Neutrophil (primary cell): ENCODE measurements around the gene RPLP1.
A peak's percentile ranks its signal among the peaks of the same experiment; 100 is the strongest.

Experiments used
- H3K27ac ChIP-seq: fragments of 200-600 bp; sonication (generic); 2 replicates; pipeline ENCODE4 v1.5.1; 2016; ENCODE audit warnings: mild to moderate bottlenecking, moderate library complexity
- H3K27me3 ChIP-seq: fragments of 200-600 bp; sonication (generic); 2 replicates; pipeline ENCODE4 v1.6.0; 2016; ENCODE audit warnings: mild to moderate bottlenecking
- H3K36me3 ChIP-seq: fragments of 200-600 bp; sonication (generic); 2 replicates; pipeline ENCODE4 v1.5.1; 2017
- H3K4me1 ChIP-seq, 2 experiments: fragments of 200-600 bp in 1 of 2; sonication (generic) in 1 of 2; 1 replicate in 1 of 2; 2 replicates in 1 of 2; pipeline versions ENCODE4 v1.5.1 to v1.6.1; 2013 to 2016; ENCODE audit warnings: low read depth in 1 of 2, low read length in 1 of 2, mild to moderate bottlenecking in 1 of 2, moderate library complexity in 1 of 2; ENCODE audit not compliant: control insufficient read depth in 1 of 2, insufficient read depth in 1 of 2
- H3K4me3 ChIP-seq, 2 experiments: fragments of 200-600 bp in 1 of 2; sonication (generic) in 1 of 2; 1 replicate in 1 of 2; 2 replicates in 1 of 2; pipeline ENCODE4 v1.5.1; 2013 to 2016; ENCODE audit warnings: low read depth in 1 of 2, low read length in 1 of 2, mild to moderate bottlenecking in 1 of 2, moderate library complexity in 1 of 2
- H3K9me3 ChIP-seq: fragments of 200-600 bp; sonication (generic); 2 replicates; pipeline ENCODE4 v1.5.1; 2016
- CTCF ChIP-seq: fragments of 200-600 bp; sonication (generic); IDR thresholded peaks from 2 replicates; pipeline ENCODE4 v1.5.1; 2016; ENCODE audit warnings: antibody characterized with exemption

Gene RPLP1

GRCh38 chr15:69452692-69453521, at the start of gene RPLP1:
Gene RPLP1 (plus strand): TSS chr15:69452818. CDS start chr15:69452949, 131 bp downstream.
- peak within 1 kb of the TSS; percentile 89 for H3K27ac ChIP-seq
- H3K4me3 ChIP-seq = peak within 1 kb of the TSS; percentile 81 to 98
- H3K27me3 ChIP-seq = no peaks in the 10 kb centered on the region
- H3K4me1 ChIP-seq = peaks cover 31 to 34% of the 10 kb centered on the region in 2 experiments
- H3K9me3 ChIP-seq = no peaks in the 10 kb centered on the region
- TF ChIP-seq CTCF = peak; percentile 40
- H3K36me3 ChIP-seq = peaks cover 14% of the 10 kb centered on the region

GRCh38 chr15:69403594-69403993, 49.0 kb upstream of the RPLP1 start:
- Histone ChIP-seq H3K27me3 (no peaks in the 10 kb centered on the region), H3K36me3 (no peaks in the 10 kb centered on the region), H3K4me1 (no peaks in the 10 kb centered on the region), H3K9me3 (no peaks in the 10 kb centered on the region), H3K4me3 (no peak overlapping the region), H3K27ac (no peak overlapping the region)
- TF ChIP-seq CTCF = no peak

GRCh38 chr15:69405110-69405509, 47.5 kb upstream of the RPLP1 start:
- Histone ChIP-seq H3K27ac (no peak overlapping the region), H3K9me3 (no peaks in the 10 kb centered on the region), H3K36me3 (no peaks in the 10 kb centered on the region), H3K4me1 (no peaks in the 10 kb centered on the region), H3K4me3 (no peak overlapping the region), H3K27me3 (peaks cover 2% of the 10 kb centered on the region)
- no peak for TF ChIP-seq CTCF

GRCh38 chr15:69407719-69408400, 44.8 kb upstream of the RPLP1 start:
- TF ChIP-seq CTCF = no peak
- Histone ChIP-seq H3K9me3 (no peaks in the 10 kb centered on the region), H3K27ac (no peak overlapping the region), H3K4me3 (no peak overlapping the region), H3K36me3 (no peaks in the 10 kb centered on the region), H3K4me1 (no peaks in the 10 kb centered on the region), H3K27me3 (peaks cover 13% of the 10 kb centered on the region)

DNA sequence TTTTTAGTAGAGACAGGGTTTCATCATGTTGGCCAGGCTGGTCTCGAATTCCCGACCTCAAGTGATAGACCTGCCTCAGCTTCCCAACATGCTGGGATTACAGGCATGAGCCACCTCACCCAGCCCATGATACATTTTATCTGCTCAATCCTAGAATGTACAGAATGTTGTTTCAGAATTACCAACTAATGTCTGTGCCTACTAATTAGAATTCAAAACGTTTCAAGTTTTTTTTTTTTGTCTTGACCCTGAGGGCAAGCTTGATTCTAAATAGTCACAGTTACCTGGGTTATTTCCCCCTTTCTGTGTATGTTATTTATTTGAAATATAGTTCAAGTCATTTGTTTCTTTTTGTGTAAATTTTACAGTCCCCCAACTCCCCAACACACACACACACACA, 43.8 kb upstream of the RPLP1 start:
- Histone ChIP-seq H3K36me3 (no peaks in the 10 kb centered on the region), H3K27ac (no peak overlapping the region), H3K9me3 (no peaks in the 10 kb centered on the region), H3K27me3 (peaks cover 19% of the 10 kb centered on the region), H3K4me1 (peaks cover 0 to 2% of the 10 kb centered on the region in 2 experiments), H3K4me3 (no peak overlapping the region)
- TF ChIP-seq CTCF = no peak
